HG03025 (cell line): ENCODE measurements around the gene FAM111A.

Experiments
- ATAC-seq: cut with Tn5 transposase; IDR thresholded peaks from one replicate; pipeline ENCODE4 v1.9.1; 2021; ENCODE audit warnings: mild to moderate bottlenecking, moderate library complexity; ENCODE audit not compliant: unreplicated experiment, low FRiP score

The FAM111A gene

DNA sequence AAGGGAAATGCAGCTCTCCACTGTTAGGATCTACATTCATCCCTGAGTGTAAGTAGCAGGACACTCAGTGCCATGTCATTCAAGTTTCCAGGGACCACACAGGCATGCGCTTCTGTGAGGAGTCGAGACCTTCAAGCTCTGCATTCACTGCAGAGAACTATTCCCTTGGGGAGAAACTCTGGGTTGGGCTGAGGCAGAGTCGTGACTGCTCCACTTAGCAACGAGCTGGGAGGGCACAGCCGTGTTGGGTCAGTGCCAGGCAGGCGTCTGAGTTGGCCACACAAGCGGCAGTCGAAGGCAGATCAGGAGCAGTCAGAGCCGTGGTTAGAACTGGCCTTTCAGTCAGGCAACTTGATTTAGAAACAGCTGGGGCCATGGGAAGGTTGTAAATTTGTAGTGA is 55.3 kb downstream of the FAM111A start:
- no peak for ATAC-seq

DNA sequence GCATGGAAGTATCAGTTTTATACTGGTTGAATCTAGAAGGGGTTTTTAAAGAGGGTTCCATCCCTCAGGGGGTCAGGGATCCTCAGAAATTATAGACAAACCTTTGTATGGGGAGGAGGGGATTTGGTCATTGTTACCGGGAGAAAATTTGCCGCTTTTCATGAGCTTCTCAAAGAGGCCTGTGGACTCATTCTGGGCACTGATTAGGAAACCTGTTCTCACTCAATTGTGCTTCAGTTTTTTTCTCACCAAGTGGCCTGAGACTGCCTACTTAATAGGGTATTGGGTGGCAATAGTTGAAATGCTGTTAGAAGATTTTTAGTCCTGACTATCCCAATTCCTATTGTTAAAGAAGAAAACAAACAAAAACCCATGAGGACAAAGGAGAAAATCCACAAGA is 56.1 kb downstream of the FAM111A start:
- no peak for ATAC-seq

DNA sequence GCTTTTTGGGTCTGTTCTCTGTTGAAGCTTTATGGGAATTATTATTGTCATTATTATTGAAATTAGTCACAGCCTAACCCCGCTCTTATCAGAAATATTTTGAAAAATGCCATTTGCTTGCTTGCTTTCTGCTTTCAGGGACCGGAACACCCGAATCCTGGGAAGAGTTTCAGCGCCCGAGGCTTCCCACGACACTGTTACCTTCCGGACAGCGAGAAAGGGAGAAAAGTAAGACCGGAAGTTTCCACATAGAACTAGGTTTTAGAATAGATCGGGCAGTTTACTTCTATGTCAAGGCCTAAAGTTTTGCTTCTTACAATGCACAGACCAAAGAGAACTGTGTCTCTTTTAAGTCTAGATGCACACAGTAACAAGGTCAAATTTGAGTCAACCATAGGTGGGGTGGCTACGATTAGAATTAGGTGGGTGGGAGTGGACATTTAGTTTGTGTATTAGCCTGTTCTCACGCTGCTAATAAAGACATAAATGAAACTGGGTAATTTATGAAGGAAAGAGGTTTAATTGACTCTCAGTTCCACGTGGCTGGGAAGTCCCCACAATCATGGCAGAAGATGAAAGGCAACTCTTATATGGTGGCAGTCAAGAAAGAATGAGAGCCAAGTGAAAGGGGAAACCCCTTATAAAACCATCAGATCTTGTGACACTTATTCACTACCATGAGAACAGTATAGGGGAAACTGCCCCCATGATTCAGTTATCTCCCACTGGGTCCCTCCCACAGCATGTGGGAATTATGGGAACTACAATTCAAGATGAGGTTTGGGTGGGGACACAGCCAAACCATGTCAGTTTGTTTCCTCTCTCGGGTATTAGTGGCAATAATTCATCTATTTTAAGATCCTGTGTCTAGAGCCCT is 57.1 kb downstream of the FAM111A start:
- no peak for ATAC-seq

DNA sequence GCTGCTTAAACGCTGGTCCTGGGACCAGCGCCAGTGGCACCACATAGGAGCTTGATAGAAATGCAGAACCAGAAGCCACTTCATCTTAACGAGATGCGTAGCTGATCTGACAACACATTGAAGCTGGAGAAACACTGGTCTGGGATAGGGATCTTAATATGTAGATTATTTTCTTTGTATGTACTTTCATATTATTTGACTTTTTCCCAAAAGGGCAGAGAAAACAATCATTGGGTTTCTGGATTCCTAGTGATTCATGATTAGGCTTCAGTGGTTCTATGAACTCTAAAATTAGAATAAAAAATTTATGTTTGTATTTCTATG is 57.7 kb downstream of the FAM111A start:
- no peak for ATAC-seq

DNA sequence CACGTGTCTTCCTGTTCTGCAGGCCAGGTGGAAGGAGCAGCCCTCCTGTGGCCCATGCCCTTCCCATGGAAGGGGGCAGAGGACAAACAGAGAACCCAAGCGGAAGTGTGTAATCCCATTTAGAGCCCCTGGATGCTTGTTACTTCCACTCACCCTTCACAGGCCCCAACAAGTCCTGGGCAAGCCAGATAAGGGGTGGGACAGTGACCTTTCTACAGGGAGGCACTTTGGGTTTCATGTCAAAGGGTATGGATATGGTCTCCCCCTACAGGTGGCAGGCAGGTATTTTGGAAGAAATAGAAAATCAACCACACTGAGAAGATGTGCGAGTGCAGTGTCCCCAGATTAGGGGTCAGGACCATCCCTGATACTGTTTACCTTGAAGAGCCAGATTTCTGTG is 58.7 kb downstream of the FAM111A start:
- no peak for ATAC-seq
